LNCaP clone FGC (cell line): ENCODE data around the gene DTX2.

Experiments used
- DNase-seq: peaks from one replicate; pipeline ENCODE4 v3.0.0-alpha.2; 2011; ENCODE audit warnings: low read depth
- H3K4me3 ChIP-seq: 2 replicates; pipeline ENCODE4 v1.5.1; 2011; ENCODE audit warnings: mild to moderate bottlenecking, low read depth, low read length, control low read depth
- CTCF ChIP-seq: IDR thresholded peaks from 2 replicates; pipeline ENCODE4 v1.5.1; 2012; ENCODE audit warnings: mild to moderate bottlenecking; ENCODE audit not compliant: control insufficient read depth, insufficient read depth; ENCODE audit errors: extremely low read depth

Gene DTX2

GRCh38 chr7:76426246-76426645 is 35.3 kb upstream of the DTX2 start:
- no peak overlapping the region for H3K4me3 ChIP-seq
- no peak for TF ChIP-seq CTCF
- no peak for DNase-seq

GRCh38 chr7:76427635-76428034 is 33.9 kb upstream of the DTX2 start:
- DNase-seq = no peak
- no peak for TF ChIP-seq CTCF
- H3K4me3 ChIP-seq = no peak overlapping the region

GRCh38 chr7:76428149-76428823 is 33.2 kb upstream of the DTX2 start:
- H3K4me3 ChIP-seq = no peak overlapping the region
- no peak for TF ChIP-seq CTCF
- DNase-seq = no peak

GRCh38 chr7:76428868-76429805 is 32.4 kb upstream of the DTX2 start:
- no peak for TF ChIP-seq CTCF
- H3K4me3 ChIP-seq = no peak overlapping the region
- no peak for DNase-seq

GRCh38 chr7:76430211-76430610 is 31.3 kb upstream of the DTX2 start:
- no peak for TF ChIP-seq CTCF
- DNase-seq = no peak
- H3K4me3 ChIP-seq = no peak overlapping the region

GRCh38 chr7:76430836-76431235 is 30.7 kb upstream of the DTX2 start:
- TF ChIP-seq CTCF = no peak
- H3K4me3 ChIP-seq = no peak overlapping the region
- no peak for DNase-seq
